Glutamatergic neuron (in vitro differentiated cells): ENCODE results near the gene PLCE1. TPM values are rescaled to one million over a fixed set of nuclear protein-coding genes. Genes with fewer than 3 reads are reported as not detected.

Experiments used
- DNase-seq: peaks from one replicate; pipeline ENCODE4 v3.0.0; 2022
- H3K27ac Mint-ChIP-seq: one replicate; pipeline ENCODE4 v1.8.0; 2020; ENCODE audit warnings: mild to moderate bottlenecking, mixed read lengths, inconsistent platforms; ENCODE audit not compliant: unreplicated experiment
- H3K27me3 Mint-ChIP-seq: one replicate; pipeline ENCODE4 v1.8.0; 2020; ENCODE audit warnings: mild to moderate bottlenecking, moderate library complexity, mixed read lengths, inconsistent platforms; ENCODE audit not compliant: unreplicated experiment
- H3K36me3 Mint-ChIP-seq: one replicate; pipeline ENCODE4 v1.8.0; 2020; ENCODE audit warnings: mild to moderate bottlenecking, mixed read lengths, inconsistent platforms; ENCODE audit not compliant: unreplicated experiment
- H3K4me1 Mint-ChIP-seq: one replicate; pipeline ENCODE4 v1.8.0; 2020; ENCODE audit warnings: mild to moderate bottlenecking, low read depth, mixed read lengths, inconsistent platforms; ENCODE audit not compliant: unreplicated experiment
- H3K4me3 Mint-ChIP-seq: one replicate; pipeline ENCODE4 v1.8.0; 2020; ENCODE audit warnings: mild to moderate bottlenecking, mixed read lengths, inconsistent platforms; ENCODE audit not compliant: unreplicated experiment
- H3K9me3 Mint-ChIP-seq: one replicate; pipeline ENCODE4 v1.8.0; 2020; ENCODE audit warnings: mild to moderate bottlenecking, moderate library complexity, mixed read lengths, inconsistent platforms; ENCODE audit not compliant: unreplicated experiment
- total RNA-seq: library from RNA; stranded (reverse); fragmentation: NEBNext Ultra II Directional; extraction: Animal tissue kit (Norgen Biotek cat#: 25700); gene quantifications from one replicate; pipeline ENCODE4 v1.2.1, GENCODE V29; 2021; ENCODE audit not compliant: unreplicated experiment
- TF ChIP-seq, protein P1 (sequence below): fragments of 200-600 bp; sonication (generic); IDR thresholded peaks from one replicate; pipeline ENCODE4 v1.5.0; 2021; ENCODE audit not compliant: partially characterized antibody, unreplicated experiment

PLCE1 gene
- total RNA-seq, 1 donor from 2014 or later: 0.25 TPM

DNA sequence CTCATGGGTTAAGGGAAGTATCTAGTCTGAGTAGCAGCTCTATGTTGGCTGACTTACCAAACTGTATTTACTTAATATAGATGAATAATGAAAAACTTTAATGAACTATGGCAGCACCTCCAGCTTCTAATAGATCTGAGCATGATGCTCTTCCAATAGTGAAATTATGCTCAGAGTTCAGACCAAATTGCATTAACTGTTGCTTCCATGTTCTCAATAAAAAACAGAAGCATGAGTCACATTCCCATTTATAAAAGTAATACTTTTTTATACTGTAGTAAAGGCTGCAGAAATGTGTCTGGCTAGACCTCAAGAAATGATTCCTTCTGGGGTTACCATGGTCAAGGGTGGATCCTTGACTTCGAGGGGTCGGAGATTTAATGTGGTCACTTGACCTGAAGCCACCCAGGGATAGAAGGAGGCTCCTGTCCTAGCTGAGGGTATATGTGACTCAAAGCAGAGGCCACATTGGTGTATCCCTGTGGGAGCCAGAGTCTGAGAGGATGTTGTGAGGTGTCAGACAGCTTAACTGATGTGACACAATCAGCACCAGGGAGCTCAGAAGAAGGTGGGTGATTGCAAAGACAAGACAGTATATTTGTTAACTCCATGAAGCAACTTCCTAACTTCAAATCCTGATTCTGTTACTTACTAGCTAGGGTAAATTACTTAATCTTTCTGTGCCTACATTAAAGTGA is 19.8 kb upstream of the PLCE1 start:
- no peak for DNase-seq
- Mint-ChIP-seq H3K27ac (no peak overlapping the region), H3K4me1 (no peaks in the 10 kb centered on the region), H3K27me3 (no peaks in the 10 kb centered on the region), H3K9me3 (no peaks in the 10 kb centered on the region), H3K4me3 (no peak overlapping the region), H3K36me3 (no peaks in the 10 kb centered on the region)
- TF ChIP-seq, protein P1, sequence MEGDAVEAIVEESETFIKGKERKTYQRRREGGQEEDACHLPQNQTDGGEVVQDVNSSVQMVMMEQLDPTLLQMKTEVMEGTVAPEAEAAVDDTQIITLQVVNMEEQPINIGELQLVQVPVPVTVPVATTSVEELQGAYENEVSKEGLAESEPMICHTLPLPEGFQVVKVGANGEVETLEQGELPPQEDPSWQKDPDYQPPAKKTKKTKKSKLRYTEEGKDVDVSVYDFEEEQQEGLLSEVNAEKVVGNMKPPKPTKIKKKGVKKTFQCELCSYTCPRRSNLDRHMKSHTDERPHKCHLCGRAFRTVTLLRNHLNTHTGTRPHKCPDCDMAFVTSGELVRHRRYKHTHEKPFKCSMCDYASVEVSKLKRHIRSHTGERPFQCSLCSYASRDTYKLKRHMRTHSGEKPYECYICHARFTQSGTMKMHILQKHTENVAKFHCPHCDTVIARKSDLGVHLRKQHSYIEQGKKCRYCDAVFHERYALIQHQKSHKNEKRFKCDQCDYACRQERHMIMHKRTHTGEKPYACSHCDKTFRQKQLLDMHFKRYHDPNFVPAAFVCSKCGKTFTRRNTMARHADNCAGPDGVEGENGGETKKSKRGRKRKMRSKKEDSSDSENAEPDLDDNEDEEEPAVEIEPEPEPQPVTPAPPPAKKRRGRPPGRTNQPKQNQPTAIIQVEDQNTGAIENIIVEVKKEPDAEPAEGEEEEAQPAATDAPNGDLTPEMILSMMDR: no peak

DNA sequence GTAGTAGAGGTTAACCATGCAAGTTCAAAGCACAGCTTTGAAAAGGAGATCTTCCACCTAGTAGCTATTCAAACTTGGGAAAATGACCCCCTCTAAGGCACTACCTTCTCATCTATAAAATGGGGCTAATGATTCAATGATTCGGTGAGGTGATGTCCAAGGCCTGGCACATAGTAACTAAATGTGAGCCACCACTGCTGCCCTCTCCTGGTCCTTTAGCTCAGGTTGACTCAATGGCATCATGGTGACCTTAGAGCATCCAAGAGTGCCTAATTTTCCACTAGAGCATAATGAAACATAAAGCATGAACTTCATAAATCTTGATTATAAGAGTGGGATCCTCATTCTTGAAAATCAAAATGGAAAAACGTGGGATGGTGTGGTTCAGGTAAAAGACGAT is 16.3 kb upstream of the PLCE1 start:
- Mint-ChIP-seq H3K9me3 (no peaks in the 10 kb centered on the region), H3K4me1 (no peaks in the 10 kb centered on the region), H3K27ac (no peak overlapping the region), H3K4me3 (no peak overlapping the region), H3K36me3 (no peaks in the 10 kb centered on the region), H3K27me3 (no peaks in the 10 kb centered on the region)
- TF ChIP-seq, protein P1: no peak
- DNase-seq: no peak

DNA sequence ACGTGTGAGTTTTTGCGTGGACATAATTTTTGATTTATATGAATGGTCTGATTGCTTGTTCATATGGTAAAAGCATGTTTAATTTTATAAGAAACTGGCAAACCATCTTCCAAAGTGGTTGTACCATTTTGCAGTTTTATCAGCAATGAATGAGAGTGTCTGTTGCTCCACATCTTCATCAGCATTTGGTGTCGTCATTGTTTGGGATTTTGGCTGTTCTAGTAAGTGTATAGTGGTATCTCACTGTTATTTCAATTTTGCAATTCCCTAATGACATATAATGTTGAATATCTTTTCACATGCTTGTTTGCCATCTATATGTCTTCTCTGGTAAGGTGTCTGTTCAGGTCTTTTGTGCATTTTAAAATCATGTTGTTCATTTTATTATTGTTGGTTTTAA is 13.2 kb upstream of the PLCE1 start:
- TF ChIP-seq, protein P1: no peak
- Mint-ChIP-seq H3K36me3 (no peaks in the 10 kb centered on the region), H3K27me3 (no peaks in the 10 kb centered on the region), H3K9me3 (no peaks in the 10 kb centered on the region), H3K27ac (no peak overlapping the region), H3K4me3 (no peak overlapping the region), H3K4me1 (no peaks in the 10 kb centered on the region)
- DNase-seq: no peak

DNA sequence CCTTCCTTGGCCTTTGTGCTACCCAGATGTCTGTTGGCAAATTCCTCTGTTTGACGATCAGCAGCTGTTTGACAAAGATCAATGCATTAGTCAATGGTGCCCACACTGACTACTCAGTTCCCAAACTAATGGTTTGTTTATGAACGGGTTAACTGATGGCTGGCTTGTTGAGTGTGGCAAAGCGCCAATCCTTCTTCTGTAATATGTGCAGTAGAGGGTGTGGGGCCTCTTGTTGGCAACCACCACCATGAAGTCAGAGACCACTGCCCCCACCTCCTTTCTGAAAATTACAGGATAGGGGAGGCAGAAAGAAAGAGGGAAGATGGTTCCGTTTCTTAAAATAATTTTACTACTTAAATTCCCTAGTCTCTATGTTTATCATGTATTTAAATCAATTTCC is 2.6 kb upstream of the PLCE1 start:
- TF ChIP-seq, protein P1: no peak
- peaks cover 6% of the 10 kb centered on the region for H3K4me1 Mint-ChIP-seq
- H3K36me3 Mint-ChIP-seq: peaks cover 4% of the 10 kb centered on the region
- DNase-seq: no peak
- H3K9me3 Mint-ChIP-seq: peaks cover 7% of the 10 kb centered on the region
- H3K27me3 Mint-ChIP-seq: peaks cover 11% of the 10 kb centered on the region
- H3K27ac Mint-ChIP-seq: no peak overlapping the region
- H3K4me3 Mint-ChIP-seq: no peak overlapping the region

DNA sequence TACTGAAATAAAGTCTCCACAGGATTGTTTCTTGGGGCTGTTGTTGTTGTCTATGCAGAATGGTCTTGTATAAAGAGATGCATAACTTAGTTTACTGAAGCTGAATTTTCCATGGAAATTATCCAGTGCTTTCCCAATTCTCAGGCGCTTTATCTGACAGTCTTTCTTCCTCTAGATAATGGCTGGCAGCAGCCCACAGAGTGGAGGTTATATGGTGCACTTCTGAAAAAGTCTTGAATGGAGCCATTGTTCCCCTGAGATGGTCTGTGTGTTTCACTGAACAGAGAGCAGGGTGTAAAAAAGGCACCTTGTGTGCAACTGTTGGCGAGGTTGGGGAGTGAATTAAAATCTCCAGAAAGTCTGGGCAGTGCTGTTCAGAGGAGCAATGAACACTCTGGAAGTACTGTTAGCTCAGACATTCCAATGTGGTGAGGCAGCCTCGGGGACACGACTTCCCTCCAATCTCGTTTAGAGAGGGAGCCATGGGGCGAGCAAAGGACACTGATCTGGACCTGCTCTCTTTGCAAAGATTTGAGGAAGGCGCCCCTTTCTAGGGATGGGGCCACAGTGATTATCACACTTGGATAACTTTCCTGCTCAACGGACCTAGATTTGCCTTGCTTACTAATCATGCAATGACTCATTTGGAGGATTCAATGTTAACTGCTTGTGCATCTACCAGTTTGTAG is 2.0 kb upstream of the PLCE1 start:
- no peak for DNase-seq
- H3K27me3 Mint-ChIP-seq: peaks cover 13% of the 10 kb centered on the region
- TF ChIP-seq, protein P1: no peak
- H3K36me3 Mint-ChIP-seq: peaks cover 4% of the 10 kb centered on the region
- H3K4me1 Mint-ChIP-seq: peaks cover 6% of the 10 kb centered on the region
- H3K27ac Mint-ChIP-seq: no peak overlapping the region
- H3K9me3 Mint-ChIP-seq: peaks cover 7% of the 10 kb centered on the region
- no peak overlapping the region for H3K4me3 Mint-ChIP-seq
